ENCODE results near the gene ZFYVE28.

DNA sequence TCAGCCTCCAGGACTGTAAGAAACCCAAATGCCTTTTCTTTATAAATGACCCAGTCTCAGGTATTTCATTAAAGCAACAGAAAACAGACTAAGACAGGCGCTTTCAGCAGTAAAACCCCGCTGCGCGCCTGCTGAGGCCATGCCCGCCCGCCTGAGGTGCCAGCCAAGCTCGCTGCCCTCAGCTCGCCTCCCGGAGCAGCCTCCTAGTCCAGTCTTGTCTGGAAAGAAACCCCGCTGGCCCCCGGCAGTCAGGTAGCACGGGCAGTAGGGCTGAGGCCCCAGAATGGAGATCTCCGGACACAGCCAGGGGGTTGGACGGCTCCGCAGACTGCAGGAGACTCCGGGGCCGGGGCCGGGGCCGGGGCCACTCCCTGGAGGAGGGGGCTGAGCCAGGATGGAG lies 31.7 kb downstream of the ZFYVE28 start:
- TF ChIP-seq, protein P1, sequence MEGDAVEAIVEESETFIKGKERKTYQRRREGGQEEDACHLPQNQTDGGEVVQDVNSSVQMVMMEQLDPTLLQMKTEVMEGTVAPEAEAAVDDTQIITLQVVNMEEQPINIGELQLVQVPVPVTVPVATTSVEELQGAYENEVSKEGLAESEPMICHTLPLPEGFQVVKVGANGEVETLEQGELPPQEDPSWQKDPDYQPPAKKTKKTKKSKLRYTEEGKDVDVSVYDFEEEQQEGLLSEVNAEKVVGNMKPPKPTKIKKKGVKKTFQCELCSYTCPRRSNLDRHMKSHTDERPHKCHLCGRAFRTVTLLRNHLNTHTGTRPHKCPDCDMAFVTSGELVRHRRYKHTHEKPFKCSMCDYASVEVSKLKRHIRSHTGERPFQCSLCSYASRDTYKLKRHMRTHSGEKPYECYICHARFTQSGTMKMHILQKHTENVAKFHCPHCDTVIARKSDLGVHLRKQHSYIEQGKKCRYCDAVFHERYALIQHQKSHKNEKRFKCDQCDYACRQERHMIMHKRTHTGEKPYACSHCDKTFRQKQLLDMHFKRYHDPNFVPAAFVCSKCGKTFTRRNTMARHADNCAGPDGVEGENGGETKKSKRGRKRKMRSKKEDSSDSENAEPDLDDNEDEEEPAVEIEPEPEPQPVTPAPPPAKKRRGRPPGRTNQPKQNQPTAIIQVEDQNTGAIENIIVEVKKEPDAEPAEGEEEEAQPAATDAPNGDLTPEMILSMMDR (IDR thresholded peaks at IDR 0.05), result no peak
- TF ChIP-seq EZH2 (IDR thresholded peaks at IDR 0.05; ENCODE audit: borderline replicate concordance, insufficient read depth, low read depth, low read length, poor library complexity, severe bottlenecking), result no peak

Data from B cell (primary cell).